K562 (cell line): ENCODE measurements around the gene KCNAB1. TPM values are rescaled to one million over a fixed set of nuclear protein-coding genes. Genes with fewer than 3 reads are reported as not detected.

Source experiments
- ATAC-seq: fragments of 200-7000 bp; cut with Tn5 transposase; 3 replicates; pipeline ENCODE4 v1.9.1; 2020; ENCODE audit warnings: moderate library complexity
- BruUV-seq: library from RNA; stranded (reverse); fragments of 400-500 nt; replicated peaks from 2 replicates; lab custom pipeline; 2021; lab: Mats Ljungman, UMichigan
- CTCF ChIA-PET: fragments of 300-600 bp; formaldehyde crosslinking; extraction: SDS; loops from one replicate; lab custom pipeline; 2021; ENCODE audit warnings: low intra/inter-chr PET ratio; lab: Yijun Ruan, JAX
- POLR2A ChIA-PET: fragments of 300-600, 350-650 bp; sonication (Branson Sonifier 250); formaldehyde crosslinking; extraction: SDS; loops from one replicate; lab custom pipeline; 2021; ENCODE audit warnings: antibody characterized with exemption, inconsistent platforms; lab: Yijun Ruan, JAX
- DNase-seq, 4 experiments: peaks; one replicate each; pipeline versions ENCODE4 v3.0.0 to v3.0.0-alpha.2; 2011 to 2018; ENCODE audit warnings: low spot score in 3 of 4, mixed read lengths in 3 of 4; ENCODE audit errors: extremely low read depth in 1 of 4
- FAIRE-seq: peaks from 2 replicates; lab custom pipeline; 2011; peaks lifted over from hg19 to GRCh38; lab: Jason Lieb, UNC
- H2AFZ ChIP-seq: 2 replicates; pipeline ENCODE4 v1.6.0; 2011; ENCODE audit warnings: low read depth, low read length, control low read depth, inconsistent platforms
- H3K27ac ChIP-seq: fragments of 200-600 bp; 3 replicates; pipeline ENCODE4 v1.8.0; 2011; ENCODE audit warnings: low read depth, mild to moderate bottlenecking, control low read depth, inconsistent platforms, low read length, moderate library complexity, mixed read lengths; ENCODE audit errors: extremely low read depth
- H3K27me3 ChIP-seq, 2 experiments: fragments of 300-600 bp in 1 of 2; 2 replicates in 1 of 2; 3 replicates in 1 of 2; pipeline versions ENCODE4 v1.6.0 to v1.8.0; 2011; ENCODE audit warnings: inconsistent platforms in 2 of 2, low read length in 2 of 2, mild to moderate bottlenecking in 1 of 2, mixed read lengths in 1 of 2, moderate library complexity in 1 of 2; ENCODE audit not compliant: control insufficient read depth in 2 of 2, insufficient read depth in 2 of 2
- H3K36me3 ChIP-seq: fragments of 300-600 bp; 3 replicates; pipeline ENCODE4 v1.8.0; 2011; ENCODE audit warnings: mild to moderate bottlenecking, low read length, inconsistent platforms; ENCODE audit not compliant: control insufficient read depth, insufficient read depth
- H3K4me1 ChIP-seq, 2 experiments: fragments of 200-600 bp in 1 of 2; replicated peaks in 1 of 2; 2 replicates in 1 of 2; 3 replicates in 1 of 2; pipeline versions ENCODE4 v1.5.1 to v1.8.0; 2011; ENCODE audit warnings: inconsistent platforms in 2 of 2, low read length in 2 of 2, mild to moderate bottlenecking in 1 of 2, mixed read lengths in 1 of 2, moderate library complexity in 1 of 2; ENCODE audit not compliant: control insufficient read depth in 2 of 2, insufficient read depth in 2 of 2
- H3K4me2 ChIP-seq: 2 replicates; pipeline ENCODE4 v1.6.1; 2011; ENCODE audit warnings: low read length, control low read depth, inconsistent platforms, mixed read lengths; ENCODE audit not compliant: insufficient read depth
- H3K4me3 ChIP-seq: fragments of 200-600 bp; sonication (generic), shearing (Covaris generic); 2 replicates; pipeline ENCODE4 v1.5.1; 2016; ENCODE audit warnings: control low read depth, inconsistent platforms
- H3K79me2 ChIP-seq: fragments of 200-600 bp; 3 replicates; pipeline ENCODE4 v1.8.0; 2011; ENCODE audit warnings: low read length, inconsistent platforms; ENCODE audit not compliant: control insufficient read depth, insufficient read depth
- H3K9ac ChIP-seq, 2 experiments: 2 replicates each; pipeline versions ENCODE4 v1.6.0 to v1.6.1; 2011; ENCODE audit warnings: low read depth in 2 of 2, low read length in 2 of 2, control low read depth in 1 of 2, inconsistent platforms in 1 of 2, mild to moderate bottlenecking in 1 of 2, mixed read lengths in 1 of 2; ENCODE audit not compliant: insufficient read depth in 1 of 2
- H3K9me1 ChIP-seq: one replicate; pipeline ENCODE4 v1.6.0; 2011; ENCODE audit warnings: inconsistent platforms, mild to moderate bottlenecking, low read length, moderate library complexity; ENCODE audit not compliant: control insufficient read depth, insufficient read depth
- H3K9me3 ChIP-seq: replicated peaks from 2 replicates; pipeline ENCODE4 v1.5.1; 2011; ENCODE audit warnings: low read depth, low read length, inconsistent platforms; ENCODE audit not compliant: control insufficient read depth, insufficient read depth
- H4K20me1 ChIP-seq: replicated peaks from 2 replicates; pipeline ENCODE4 v1.6.1; 2011; ENCODE audit warnings: low read length, inconsistent platforms, mixed read lengths; ENCODE audit not compliant: control insufficient read depth, insufficient read depth
- CHD1 ChIP-seq: fragments of 200-600 bp; sonication (generic); IDR thresholded peaks from one replicate; pipeline ENCODE4 v1.6.1; 2012; ENCODE audit warnings: mild to moderate bottlenecking, moderate library complexity, low read length, inconsistent platforms
- PRMT5 ChIP-seq: sonication (generic); formaldehyde crosslinking; IDR thresholded peaks from 2 replicates; pipeline ENCODE4 v1.5.0; 2020; ENCODE audit warnings: missing genetic modification reagents
- ZNF830 ChIP-seq: fragments of 250-450 bp; sonication (Bioruptor Pico); IDR thresholded peaks from 2 replicates; pipeline ENCODE4 v1.5.0; 2021; ENCODE audit warnings: mild to moderate bottlenecking
- WGBS: fragments of 100-300 bp; shearing (Covaris generic); methylation state at CpG from one replicate; pipeline ENCODE4 v1.1.6; 2016; ENCODE audit warnings: low coverage, mixed read lengths; ENCODE audit not compliant: insufficient coverage; ENCODE audit errors: missing lambda C conversion rate; 5-methylcytosine and 5-hydroxymethylcytosine counted together
- in situ Hi-C: fragments of 300-500 bp; cut with MboI; formaldehyde crosslinking; loops from 4 replicates; pipeline ENCODE4 v1.15.0; 2018; ENCODE audit warnings: inconsistent platforms, mixed read lengths
- intact Hi-C: fragments of 100-400 bp; cut with micrococcal nuclease; formaldehyde crosslinking; loops from 2 replicates; pipeline ENCODE4 v1.14.2; 2022
- polyA plus RNA-seq, 8 experiments: library from polyadenylated mRNA; depleted of rRNA in 4 of 8; stranded (reverse) in 5 of 8; unstranded in 3 of 8; fragments of >200 nt; fragmentation: Nextera tagmentation in 2 of 8; fragmentation: Illumina TruSeq in 1 of 8; extraction: Ambion mirVana in 2 of 8; extraction: Trizol in 1 of 8; gene quantifications; 2 replicates each; pipeline versions ENCODE4 v1.2.1 to v1.2.3, GENCODE V29; 2011 to 2014; ENCODE audit warnings: inconsistent platforms in 1 of 8, missing spikeins in 1 of 8
- total RNA-seq, 7 experiments: library from RNA; depleted of rRNA in 6 of 7; stranded (reverse); fragments of >200 nt in 6 of 7; fragmentation: Illumina TruSeq in 2 of 7; extraction: Trizol in 2 of 7; gene quantifications; 2 replicates each; pipeline versions ENCODE4 v1.2.1 to v1.2.3, GENCODE V29; 2011 to 2021; ENCODE audit warnings: low replicate concordance in 1 of 7
- TF ChIP-seq, protein P1 (sequence below), 2 experiments: IDR thresholded peaks in 1 of 2; conservative IDR thresholded peaks in 1 of 2; 2 replicates each; pipeline ENCODE4 v1.6.1; 2016; ENCODE audit warnings: low read depth in 2 of 2, mild to moderate bottlenecking in 1 of 2, missing compliant biosample characterization in 1 of 2, missing genetic modification characterization in 1 of 2, moderate library complexity in 1 of 2
- TF ChIP-seq, protein P2 (sequence below), 2 experiments: fragments of 450-650 bp; formaldehyde crosslinking in 1 of 2; IDR thresholded peaks; 2 replicates each; pipeline versions ENCODE4 v1.4.0 to v1.6.1; 2014 to 2020; ENCODE audit warnings: mild to moderate bottlenecking in 2 of 2, borderline replicate concordance in 1 of 2, low read depth in 1 of 2

Gene KCNAB1
- total and polyA plus RNA-seq, 9 of the 15 experiments (the other 6 are each of a cell fraction or from before 2014, with no cell fraction given), result 0.14 to 1.2 (median 0.51) TPM

DNA sequence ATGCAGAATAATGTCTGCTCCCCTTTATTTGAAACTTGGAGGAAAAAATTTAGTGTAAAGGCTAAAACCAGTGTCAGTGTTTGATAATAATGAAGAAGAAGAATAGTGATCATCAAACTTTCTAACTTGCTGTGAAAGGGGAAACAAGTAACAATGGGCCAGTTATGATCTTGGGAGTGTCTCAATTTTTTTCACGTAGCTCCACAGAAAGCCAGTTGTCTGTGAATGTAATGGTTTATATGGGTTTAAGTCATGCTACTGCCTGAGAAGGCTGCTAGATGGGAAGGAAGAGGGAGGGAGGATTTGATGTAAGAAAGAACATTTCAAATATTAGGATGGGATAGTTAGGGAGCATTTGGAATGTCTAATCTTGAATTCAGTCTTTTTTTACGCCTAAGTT, 455.7 kb downstream of the KCNAB1 start (continued):
- TF ChIP-seq, protein P1, sequence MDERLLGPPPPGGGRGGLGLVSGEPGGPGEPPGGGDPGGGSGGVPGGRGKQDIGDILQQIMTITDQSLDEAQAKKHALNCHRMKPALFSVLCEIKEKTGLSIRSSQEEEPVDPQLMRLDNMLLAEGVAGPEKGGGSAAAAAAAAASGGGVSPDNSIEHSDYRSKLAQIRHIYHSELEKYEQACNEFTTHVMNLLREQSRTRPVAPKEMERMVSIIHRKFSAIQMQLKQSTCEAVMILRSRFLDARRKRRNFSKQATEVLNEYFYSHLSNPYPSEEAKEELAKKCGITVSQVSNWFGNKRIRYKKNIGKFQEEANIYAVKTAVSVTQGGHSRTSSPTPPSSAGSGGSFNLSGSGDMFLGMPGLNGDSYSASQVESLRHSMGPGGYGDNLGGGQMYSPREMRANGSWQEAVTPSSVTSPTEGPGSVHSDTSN (CRISPR knock-in tag; IDR thresholded peaks at IDR 0.05; ENCODE audit: low read depth), result no peak
- TF ChIP-seq, protein P1 (tag; conservative IDR thresholded peaks at IDR 0.05; ENCODE audit: low read depth), result no peak
- no peak for TF ChIP-seq CHD1

DNA sequence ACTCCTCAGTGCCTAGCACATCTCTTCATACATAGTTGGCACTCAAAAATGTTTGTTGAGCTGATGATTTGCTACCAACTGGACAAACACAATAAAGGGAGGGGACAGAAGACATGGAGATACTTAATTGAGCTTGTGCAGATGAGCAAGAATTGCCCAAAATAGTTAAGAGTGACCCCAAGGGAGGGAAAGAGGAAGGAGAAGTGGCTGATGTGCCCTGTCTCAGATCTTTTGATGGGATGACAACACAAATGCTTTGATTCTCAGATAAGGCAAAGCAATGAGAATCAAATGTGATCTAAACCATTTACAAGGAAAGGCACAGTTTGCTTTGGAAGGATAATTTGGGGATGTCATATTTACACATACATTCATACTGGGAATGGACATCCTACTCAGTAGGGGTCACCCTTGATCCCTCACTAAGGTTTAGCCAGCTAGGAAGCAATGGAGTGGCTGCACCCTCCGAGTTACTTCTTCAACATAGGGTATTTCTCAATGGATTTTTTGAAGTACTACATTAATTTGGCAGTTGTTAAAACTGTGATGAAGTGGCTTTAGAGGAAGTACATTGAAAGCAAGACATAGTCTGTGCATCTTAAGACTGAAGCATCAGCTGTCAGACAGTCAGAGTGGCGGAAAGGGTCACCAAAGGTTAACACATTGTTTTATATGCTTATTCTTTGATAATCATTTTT, 456.4 kb downstream of the KCNAB1 start:
- peak; percentile 50 for ATAC-seq
- Histone ChIP-seq H3K27ac (no peak overlapping the region), H3K9me1 (no peaks in the 10 kb centered on the region), H3K9ac (no peak overlapping the region), H3K36me3 (no peaks in the 10 kb centered on the region; the same call in 2 of the 3 replicates), H3K79me2 (no peaks in the 10 kb centered on the region), H3K9me3 (no peaks in the 10 kb centered on the region), H2AFZ (0 out of 2 replicates have a peak overlapping the region, but pooled peaks have one; percentile 20), H4K20me1 (no peaks in the 10 kb centered on the region), H3K4me2 (no peak overlapping the region), H3K4me3 (no peak overlapping the region), H3K4me1 (peaks cover 3 to 32% of the 10 kb centered on the region in 2 experiments; a peak in 4 of 5 replicates), H3K27me3 (no peaks in the 10 kb centered on the region)
- ChIA-PET POLR2A (interaction anchor here (0.8 to 1.0 kb wide), 2 partner anchors 19 to 28 kb away, joined by 3 read pairs; no protein-coding TSS in a partner anchor), CTCF (no interaction called here)
- intact Hi-C loops, result loop anchor here (1.0 kb wide), 1 partner anchor 98 kb away; the partner anchor contains the start of gene TIPARP
- BruUV-seq, result no TSS peak
- no peak for DNase-seq
- WGBS, result 62% methylated on average over 2 of the region's 2 CpGs
- in situ Hi-C loops, result no loop called here
- FAIRE-seq, result no peak
- TF ChIP-seq PRMT5 (CRISPR knock-in tag) (no peak), ZNF830 (no peak)
- TF ChIP-seq, protein P2, sequence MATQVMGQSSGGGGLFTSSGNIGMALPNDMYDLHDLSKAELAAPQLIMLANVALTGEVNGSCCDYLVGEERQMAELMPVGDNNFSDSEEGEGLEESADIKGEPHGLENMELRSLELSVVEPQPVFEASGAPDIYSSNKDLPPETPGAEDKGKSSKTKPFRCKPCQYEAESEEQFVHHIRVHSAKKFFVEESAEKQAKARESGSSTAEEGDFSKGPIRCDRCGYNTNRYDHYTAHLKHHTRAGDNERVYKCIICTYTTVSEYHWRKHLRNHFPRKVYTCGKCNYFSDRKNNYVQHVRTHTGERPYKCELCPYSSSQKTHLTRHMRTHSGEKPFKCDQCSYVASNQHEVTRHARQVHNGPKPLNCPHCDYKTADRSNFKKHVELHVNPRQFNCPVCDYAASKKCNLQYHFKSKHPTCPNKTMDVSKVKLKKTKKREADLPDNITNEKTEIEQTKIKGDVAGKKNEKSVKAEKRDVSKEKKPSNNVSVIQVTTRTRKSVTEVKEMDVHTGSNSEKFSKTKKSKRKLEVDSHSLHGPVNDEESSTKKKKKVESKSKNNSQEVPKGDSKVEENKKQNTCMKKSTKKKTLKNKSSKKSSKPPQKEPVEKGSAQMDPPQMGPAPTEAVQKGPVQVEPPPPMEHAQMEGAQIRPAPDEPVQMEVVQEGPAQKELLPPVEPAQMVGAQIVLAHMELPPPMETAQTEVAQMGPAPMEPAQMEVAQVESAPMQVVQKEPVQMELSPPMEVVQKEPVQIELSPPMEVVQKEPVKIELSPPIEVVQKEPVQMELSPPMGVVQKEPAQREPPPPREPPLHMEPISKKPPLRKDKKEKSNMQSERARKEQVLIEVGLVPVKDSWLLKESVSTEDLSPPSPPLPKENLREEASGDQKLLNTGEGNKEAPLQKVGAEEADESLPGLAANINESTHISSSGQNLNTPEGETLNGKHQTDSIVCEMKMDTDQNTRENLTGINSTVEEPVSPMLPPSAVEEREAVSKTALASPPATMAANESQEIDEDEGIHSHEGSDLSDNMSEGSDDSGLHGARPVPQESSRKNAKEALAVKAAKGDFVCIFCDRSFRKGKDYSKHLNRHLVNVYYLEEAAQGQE (IDR thresholded peaks at IDR 0.05; ENCODE audit: borderline replicate concordance), result peak; percentile 49; the same call in 1 of the 2 replicates
- TF ChIP-seq, protein P2 (CRISPR knock-in tag; IDR thresholded peaks at IDR 0.05; ENCODE audit: low read depth), result no peak
